ENCODE measurements around the gene USP49.

The USP49 gene

GRCh38 chr6:41811095-41811494 lies 84.1 kb downstream of the USP49 start:
- H3K9me3 Mint-ChIP-seq = no peaks in the 10 kb centered on the region
- TF ChIP-seq CTCF (IDR thresholded peaks at IDR 0.05; ENCODE audit: unreplicated experiment in 3 of 3) = no peak
- no peak overlapping the region for H3K4me3 Mint-ChIP-seq
- H3K27me3 Mint-ChIP-seq (ENCODE audit: low read depth) = no peaks in the 10 kb centered on the region
- H3K4me1 Mint-ChIP-seq = no peaks in the 10 kb centered on the region
- H3K36me3 Mint-ChIP-seq (ENCODE audit: low read depth) = no peaks in the 10 kb centered on the region
- H3K27ac Mint-ChIP-seq = no peak overlapping the region

GRCh38 chr6:41805830-41806774 lies 89.1 kb downstream of the USP49 start:
- TF ChIP-seq CTCF (IDR thresholded peaks at IDR 0.05; ENCODE audit: unreplicated experiment in 3 of 3) = no peak
- Mint-ChIP-seq H3K9me3 (no peaks in the 10 kb centered on the region), H3K4me3 (no peak overlapping the region), H3K36me3 (ENCODE audit: low read depth) (no peaks in the 10 kb centered on the region), H3K27ac (no peak overlapping the region), H3K27me3 (ENCODE audit: low read depth) (no peaks in the 10 kb centered on the region), H3K4me1 (no peaks in the 10 kb centered on the region)

GRCh38 chr6:41801380-41801779 lies 93.8 kb downstream of the USP49 start:
- peak overlapping the region in 1 of 3 experiments; percentile 11 for H3K27ac Mint-ChIP-seq
- no peaks in the 10 kb centered on the region for H3K4me1 Mint-ChIP-seq
- peaks cover 15% of the 10 kb centered on the region for H3K36me3 Mint-ChIP-seq (ENCODE audit: low read depth)
- no peaks in the 10 kb centered on the region for H3K9me3 Mint-ChIP-seq
- H3K4me3 Mint-ChIP-seq = no peak overlapping the region
- H3K27me3 Mint-ChIP-seq (ENCODE audit: low read depth) = no peaks in the 10 kb centered on the region
- TF ChIP-seq CTCF (IDR thresholded peaks at IDR 0.05; ENCODE audit: unreplicated experiment in 3 of 3) = peak; percentile 32 to 42 (median 42)

- Mint-ChIP-seq H3K9me3 (no peaks in the 10 kb centered on the region), H3K36me3 (ENCODE audit: low read depth) (peaks cover 16% of the 10 kb centered on the region), H3K27ac (peak overlapping the region in 2 of 3 experiments; percentile 74 to 94), H3K4me1 (no peaks in the 10 kb centered on the region), H3K27me3 (ENCODE audit: low read depth) (no peaks in the 10 kb centered on the region), H3K4me3 (no peak overlapping the region)
- no peak for TF ChIP-seq CTCF (IDR thresholded peaks at IDR 0.05; ENCODE audit: unreplicated experiment in 3 of 3)
Observed at GRCh38 chr6:41799559-41799911, 95.6 kb downstream of the USP49 start.

GRCh38 chr6:41798901-41799558 lies 96.1 kb downstream of the USP49 start:
- peaks cover 16% of the 10 kb centered on the region for H3K36me3 Mint-ChIP-seq (ENCODE audit: low read depth)
- no peak for TF ChIP-seq CTCF (IDR thresholded peaks at IDR 0.05; ENCODE audit: unreplicated experiment in 3 of 3)
- H3K9me3 Mint-ChIP-seq = no peaks in the 10 kb centered on the region

More at GRCh38 chr6:41798901-41799558, 96.1 kb downstream of the USP49 start:
- peak overlapping the region in 2 of 3 experiments; percentile 74 to 94 for H3K27ac Mint-ChIP-seq
- no peaks in the 10 kb centered on the region for H3K27me3 Mint-ChIP-seq (ENCODE audit: low read depth)
- H3K4me3 Mint-ChIP-seq = no peak overlapping the region
- no peaks in the 10 kb centered on the region for H3K4me1 Mint-ChIP-seq

All from nephron (organoid).